Thoracic aorta (tissue), 2 donors: Measurements from ENCODE around the gene JAKMIP1. TPM values are rescaled to one million over a fixed set of nuclear protein-coding genes. Genes with fewer than 3 reads are reported as not detected.

Source experiments
- ATAC-seq: fragments of 150-250 bp; one replicate; pipeline ENCODE4 v1.8.0; 2017; ENCODE audit warnings: low read depth; ENCODE audit not compliant: insufficient number of reproducible peaks, low FRiP score
- DNase-seq: peaks from one replicate; pipeline ENCODE4 v3.0.0-alpha.2; 2020; ENCODE audit warnings: low spot score
- H3K27ac ChIP-seq, 2 donors: fragments of 200-600 bp; sonication (generic); 1 replicate in 1 of 2; 2 replicates in 1 of 2; pipeline ENCODE4 v1.5.1; 2016; ENCODE audit warnings: mild to moderate bottlenecking in 2 of 2, moderate library complexity in 2 of 2
- H3K27me3 ChIP-seq: fragments of 200-600 bp; sonication (generic); replicated peaks from 2 replicates; pipeline ENCODE4 v1.6.0; 2016; ENCODE audit warnings: mild to moderate bottlenecking; ENCODE audit not compliant: insufficient read depth
- H3K36me3 ChIP-seq: fragments of 200-600 bp; sonication (generic); one replicate; pipeline ENCODE4 v1.5.1; 2016
- H3K4me1 ChIP-seq, 2 donors: fragments of 200-600 bp; sonication (generic); 1 replicate in 1 of 2; 2 replicates in 1 of 2; pipeline versions ENCODE4 v1.5.1 to v1.6.0; 2016; ENCODE audit warnings: low read depth in 2 of 2, mild to moderate bottlenecking in 1 of 2; ENCODE audit not compliant: control insufficient read depth in 1 of 2
- H3K4me3 ChIP-seq: fragments of 200-600 bp; sonication (generic); 2 replicates; pipeline ENCODE4 v1.5.1; 2016; ENCODE audit warnings: mild to moderate bottlenecking
- H3K9me3 ChIP-seq: fragments of 200-600 bp; sonication (generic); 2 replicates; pipeline ENCODE4 v1.5.1; 2016
- total RNA-seq, 2 donors: library from RNA; depleted of rRNA; stranded (reverse); fragments of >200 nt; gene quantifications; one replicate each; pipeline versions ENCODE4 v1.1.0 to v1.2.3, GENCODE V29; 2016
- TF ChIP-seq, protein P1 (sequence below): fragments of 200-600 bp; sonication (generic); IDR thresholded peaks from one replicate; pipeline ENCODE4 v1.5.1; 2019; ENCODE audit warnings: antibody characterized with exemption

Gene JAKMIP1
- total RNA-seq, 2 donors from 2014 or later, result 0.28 to 0.81 TPM

DNA sequence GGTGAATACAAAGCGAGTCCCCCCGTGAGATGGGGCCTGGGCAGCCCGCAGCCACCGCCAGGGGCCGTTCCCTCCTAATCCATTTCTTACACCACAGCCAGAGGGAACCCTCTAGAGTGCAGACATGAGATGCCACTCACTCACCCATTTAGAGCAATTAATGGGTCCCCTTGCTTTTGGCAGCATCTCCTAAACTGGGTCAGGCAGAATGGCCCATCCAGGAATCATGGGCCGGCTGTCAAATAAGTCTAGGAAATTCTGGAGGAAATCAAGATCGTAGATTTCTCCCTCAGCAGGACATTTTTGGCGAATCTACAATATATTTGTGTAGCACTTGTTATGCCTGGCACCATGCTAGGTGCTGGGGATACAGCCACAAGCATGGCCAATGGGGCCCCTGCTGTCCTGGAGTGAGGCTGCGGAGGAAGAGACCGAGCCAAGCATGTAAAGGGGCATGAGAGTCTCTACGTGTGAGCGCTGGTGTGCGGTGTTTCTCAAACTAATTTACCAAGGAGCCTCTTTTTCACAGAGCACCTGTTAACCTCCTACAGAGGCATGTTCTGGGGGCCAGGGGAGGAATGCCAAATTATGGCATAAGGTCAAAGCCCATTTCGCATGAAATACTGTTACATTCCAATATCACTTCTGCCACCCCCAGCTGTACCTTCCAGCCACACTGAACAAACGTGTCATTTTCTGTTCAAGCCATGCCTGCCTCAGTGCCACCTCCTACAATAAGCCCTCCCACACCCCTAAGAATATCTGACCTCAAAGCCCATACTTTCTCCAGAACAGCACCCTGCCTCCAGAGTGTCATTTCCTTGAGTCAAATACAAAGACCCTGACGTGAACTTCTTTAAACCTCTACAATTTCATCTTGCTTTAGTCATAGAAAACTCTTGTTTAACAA is 28.1 kb upstream of the JAKMIP1 start:
- DNase-seq (no peak), ATAC-seq (no peak)
- Histone ChIP-seq H3K9me3 (no peaks in the 10 kb centered on the region), H3K4me1 (no peaks in the 10 kb centered on the region), H3K27ac (no peak overlapping the region), H3K27me3 (no peaks in the 10 kb centered on the region), H3K36me3 (no peaks in the 10 kb centered on the region), H3K4me3 (no peak overlapping the region)
- TF ChIP-seq, protein P1, sequence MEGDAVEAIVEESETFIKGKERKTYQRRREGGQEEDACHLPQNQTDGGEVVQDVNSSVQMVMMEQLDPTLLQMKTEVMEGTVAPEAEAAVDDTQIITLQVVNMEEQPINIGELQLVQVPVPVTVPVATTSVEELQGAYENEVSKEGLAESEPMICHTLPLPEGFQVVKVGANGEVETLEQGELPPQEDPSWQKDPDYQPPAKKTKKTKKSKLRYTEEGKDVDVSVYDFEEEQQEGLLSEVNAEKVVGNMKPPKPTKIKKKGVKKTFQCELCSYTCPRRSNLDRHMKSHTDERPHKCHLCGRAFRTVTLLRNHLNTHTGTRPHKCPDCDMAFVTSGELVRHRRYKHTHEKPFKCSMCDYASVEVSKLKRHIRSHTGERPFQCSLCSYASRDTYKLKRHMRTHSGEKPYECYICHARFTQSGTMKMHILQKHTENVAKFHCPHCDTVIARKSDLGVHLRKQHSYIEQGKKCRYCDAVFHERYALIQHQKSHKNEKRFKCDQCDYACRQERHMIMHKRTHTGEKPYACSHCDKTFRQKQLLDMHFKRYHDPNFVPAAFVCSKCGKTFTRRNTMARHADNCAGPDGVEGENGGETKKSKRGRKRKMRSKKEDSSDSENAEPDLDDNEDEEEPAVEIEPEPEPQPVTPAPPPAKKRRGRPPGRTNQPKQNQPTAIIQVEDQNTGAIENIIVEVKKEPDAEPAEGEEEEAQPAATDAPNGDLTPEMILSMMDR, result no peak

DNA sequence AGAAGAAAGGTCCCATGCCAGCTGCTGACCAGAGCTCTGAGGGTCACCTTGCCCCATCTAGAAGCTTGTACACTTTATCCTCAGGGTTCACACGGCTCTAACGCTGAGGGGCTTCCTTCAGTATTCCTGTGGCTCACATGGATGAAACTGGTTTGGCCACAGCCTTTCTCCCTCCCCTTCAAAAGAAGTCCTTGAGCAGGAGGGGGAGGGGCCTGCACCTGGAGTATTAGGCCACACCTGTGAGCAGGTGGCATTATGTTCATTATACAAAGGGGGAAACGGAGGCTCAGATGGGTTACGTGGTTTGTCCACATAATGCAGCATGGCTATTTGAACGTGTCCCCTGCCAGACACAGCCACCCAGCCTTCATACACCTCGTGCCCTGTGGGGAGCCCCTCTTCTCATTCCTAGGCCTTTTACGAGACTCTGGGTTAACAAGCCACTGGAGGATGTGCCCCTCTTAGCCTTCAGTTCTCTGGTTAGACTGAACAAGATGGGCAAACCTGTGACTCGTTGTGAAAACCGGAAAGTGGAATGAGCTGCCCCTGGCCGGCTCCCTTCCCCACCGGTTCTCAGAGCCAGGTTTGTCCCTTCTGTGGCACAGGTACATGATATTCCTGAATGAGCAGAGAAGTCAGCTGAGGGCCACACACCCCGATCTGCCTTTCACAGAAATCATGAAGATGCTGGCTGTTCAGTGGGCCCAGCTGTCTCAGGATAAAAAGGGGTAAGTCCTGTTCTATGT is 27.2 kb upstream of the JAKMIP1 start:
- no peak for ATAC-seq
- H3K36me3 ChIP-seq, result no peaks in the 10 kb centered on the region
- no peaks in the 10 kb centered on the region for H3K9me3 ChIP-seq
- DNase-seq, result no peak
- H3K4me1 ChIP-seq, result no peaks in the 10 kb centered on the region
- H3K27me3 ChIP-seq, result peaks cover 4% of the 10 kb centered on the region
- no peak overlapping the region for H3K27ac ChIP-seq
- no peak overlapping the region for H3K4me3 ChIP-seq
- TF ChIP-seq, protein P1, result no peak

DNA sequence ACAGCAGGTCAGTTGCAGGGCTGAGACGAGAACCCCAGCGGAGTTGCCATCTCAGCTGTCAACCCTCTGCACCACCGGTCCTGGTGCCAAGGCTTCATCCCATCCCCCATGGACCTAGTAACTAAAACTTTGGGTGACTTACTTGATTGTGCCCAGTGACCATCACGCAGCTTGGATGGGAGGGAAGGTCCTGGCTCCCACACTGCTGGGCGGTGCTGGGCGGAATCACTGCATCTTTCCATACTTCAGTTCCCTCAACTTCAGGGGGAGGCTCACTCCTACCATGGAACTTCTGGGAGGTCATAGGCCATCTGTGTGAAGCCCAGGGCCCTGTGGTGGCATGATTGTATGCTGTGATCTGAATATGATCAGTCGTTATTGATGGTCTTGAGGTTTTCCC is 26.2 kb upstream of the JAKMIP1 start:
- H3K4me1 ChIP-seq, result no peaks in the 10 kb centered on the region
- H3K27ac ChIP-seq, result no peak overlapping the region
- no peak for ATAC-seq
- DNase-seq, result no peak
- no peaks in the 10 kb centered on the region for H3K36me3 ChIP-seq
- no peak overlapping the region for H3K4me3 ChIP-seq
- TF ChIP-seq, protein P1, result no peak
- H3K27me3 ChIP-seq, result peaks cover 9% of the 10 kb centered on the region
- H3K9me3 ChIP-seq, result peaks cover 4% of the 10 kb centered on the region

DNA sequence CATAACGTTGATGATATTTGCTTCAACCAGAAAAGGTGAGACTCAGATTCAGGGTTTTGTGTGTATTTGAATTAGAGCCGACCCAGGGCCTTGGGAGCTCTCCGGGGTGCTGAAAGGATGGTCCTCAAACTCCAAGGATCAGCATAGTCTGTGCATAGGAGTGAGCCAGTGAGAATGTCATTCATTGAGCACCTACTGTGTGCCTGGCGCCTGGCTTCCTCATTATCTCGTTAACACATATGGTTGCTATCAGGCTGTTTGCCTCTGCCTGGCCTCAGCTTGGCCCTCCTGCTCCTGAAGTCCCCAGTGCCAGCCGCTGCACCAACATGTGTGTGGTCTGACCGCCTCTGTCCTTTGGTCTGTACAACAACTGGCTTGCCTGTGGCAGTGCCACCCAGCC is 25.1 kb upstream of the JAKMIP1 start:
- DNase-seq (no peak), ATAC-seq (no peak)
- TF ChIP-seq, protein P1, result no peak

DNA sequence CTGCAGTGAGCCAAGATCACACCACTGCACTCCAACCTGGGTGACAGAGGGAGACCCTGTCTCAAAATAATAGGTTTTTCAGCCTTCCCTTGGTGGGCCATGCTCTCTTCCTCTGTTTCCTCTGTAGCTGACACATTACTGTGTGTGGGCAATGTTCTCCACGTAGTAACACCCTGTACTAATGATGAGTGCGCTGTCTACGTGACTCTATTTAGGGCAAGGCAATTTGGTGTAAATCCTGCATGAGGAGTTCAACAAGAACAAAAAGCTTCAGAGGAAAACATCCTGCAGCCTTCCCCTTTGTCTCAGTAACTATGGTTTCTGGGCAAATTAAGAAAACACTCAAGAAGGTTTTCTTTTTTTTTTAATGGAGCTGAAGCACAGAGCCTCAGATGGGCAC is 24.4 kb upstream of the JAKMIP1 start:
- no peak for DNase-seq
- Histone ChIP-seq H3K4me1 (no peaks in the 10 kb centered on the region), H3K9me3 (peaks cover 4% of the 10 kb centered on the region), H3K4me3 (no peak overlapping the region), H3K27me3 (peaks cover 9% of the 10 kb centered on the region), H3K36me3 (no peaks in the 10 kb centered on the region), H3K27ac (no peak overlapping the region)
- no peak for ATAC-seq
- TF ChIP-seq, protein P1, result no peak

More for the DNA sequence above, 25.1 kb upstream of the JAKMIP1 start:
- H3K27me3 ChIP-seq, result peaks cover 9% of the 10 kb centered on the region
- no peak overlapping the region for H3K27ac ChIP-seq
- no peaks in the 10 kb centered on the region for H3K4me1 ChIP-seq
- H3K4me3 ChIP-seq, result no peak overlapping the region
- H3K36me3 ChIP-seq, result no peaks in the 10 kb centered on the region
- peaks cover 4% of the 10 kb centered on the region for H3K9me3 ChIP-seq
